H1 (cell line): ENCODE results near the gene MAGEB4. TPM values are rescaled to one million over a fixed set of nuclear protein-coding genes. Genes with fewer than 3 reads are reported as not detected.

Experiments
- CTCF ChIA-PET: fragments of 300-600 bp; sonication (Branson Sonifier 250); formaldehyde crosslinking; loops from one replicate; lab custom pipeline; 2021; ENCODE audit not compliant: partially characterized antibody; lab: Charles Lee
- POLR2A ChIA-PET: fragments of 300-600 bp; sonication (Branson Sonifier 250); formaldehyde crosslinking; loops from one replicate; lab custom pipeline; 2021; ENCODE audit warnings: inconsistent platforms; ENCODE audit not compliant: partially characterized antibody; lab: Charles Lee
- DNase-seq, 2 experiments: peaks; one replicate each; pipeline versions ENCODE4 v3.0.0 to v3.0.0-alpha.2; 2010 to 2022; ENCODE audit warnings: low spot score in 2 of 2, low read depth in 1 of 2, mixed read lengths in 1 of 2
- FAIRE-seq: peaks from 2 replicates; lab custom pipeline; 2011; peaks lifted over from hg19 to GRCh38; lab: Jason Lieb, UNC
- H2AFZ ChIP-seq: 2 replicates; pipeline ENCODE4 v1.8.1; 2012; ENCODE audit warnings: low read length, inconsistent platforms
- H2AK5ac ChIP-seq: 2 replicates; pipeline ENCODE4 v1.6.1; 2013; ENCODE audit warnings: low read depth, low read length
- H2BK120ac ChIP-seq: replicated peaks from 2 replicates; pipeline ENCODE3; 2013; ENCODE audit warnings: low read depth, low read length, inconsistent platforms
- H2BK12ac ChIP-seq: 2 replicates; pipeline ENCODE4 v1.6.1; 2013; ENCODE audit warnings: low read depth, low read length
- H2BK15ac ChIP-seq: 2 replicates; pipeline ENCODE4 v1.6.1; 2013; ENCODE audit warnings: low read length
- H2BK20ac ChIP-seq: 2 replicates; pipeline ENCODE4 v1.6.1; 2013; ENCODE audit warnings: low read length
- H2BK5ac ChIP-seq: 2 replicates; pipeline ENCODE4 v1.6.1; 2013; ENCODE audit warnings: low read depth, low read length
- H3K14ac ChIP-seq: 2 replicates; pipeline ENCODE4 v1.6.1; 2013; ENCODE audit warnings: inconsistent platforms; ENCODE audit not compliant: insufficient read length
- H3K18ac ChIP-seq: 2 replicates; pipeline ENCODE4 v1.6.1; 2013; ENCODE audit warnings: low read length; ENCODE audit errors: extremely low read depth
- H3K23ac ChIP-seq: 2 replicates; pipeline ENCODE4 v1.6.1; 2013; ENCODE audit warnings: inconsistent platforms; ENCODE audit not compliant: insufficient read length
- H3K23me2 ChIP-seq: 2 replicates; pipeline ENCODE4 v1.6.1; 2013; ENCODE audit warnings: low read depth, low read length
- H3K27ac ChIP-seq: 2 replicates; pipeline ENCODE4 v1.6.1; 2011; ENCODE audit warnings: low read depth, low read length, inconsistent platforms
- H3K27me3 ChIP-seq, 4 experiments: replicated peaks in 1 of 4; 1 replicate in 1 of 4; 2 replicates in 3 of 4; pipeline versions ENCODE4 v1.6.1 to v1.8.1; 2011 to 2013; ENCODE audit warnings: low read length in 3 of 4, mild to moderate bottlenecking in 3 of 4, inconsistent platforms in 2 of 4, mixed read lengths in 2 of 4, moderate library complexity in 1 of 4; ENCODE audit not compliant: control insufficient read depth in 3 of 4, insufficient read depth in 3 of 4; ENCODE audit errors: extremely low read depth in 1 of 4
- H3K36me3 ChIP-seq, 4 experiments: 2 replicates each; pipeline versions ENCODE4 v1.6.1 to v1.8.1; 2011 to 2013; ENCODE audit warnings: mild to moderate bottlenecking in 4 of 4, low read length in 3 of 4, moderate library complexity in 2 of 4, control low read depth in 1 of 4, inconsistent platforms in 1 of 4; ENCODE audit not compliant: insufficient read depth in 4 of 4, control insufficient read depth in 2 of 4
- H3K4ac ChIP-seq: replicated peaks from 2 replicates; pipeline ENCODE3; 2013; ENCODE audit warnings: low read length, low read depth, mixed read lengths, inconsistent platforms; ENCODE audit not compliant: insufficient read length
- H3K4me1 ChIP-seq, 4 experiments: replicated peaks in 1 of 4; 1 replicate in 1 of 4; 2 replicates in 3 of 4; pipeline versions ENCODE4 v1.6.1 to v1.8.1; 2011 to 2013; ENCODE audit warnings: low read length in 3 of 4, inconsistent platforms in 2 of 4, mixed read lengths in 1 of 4; ENCODE audit not compliant: insufficient read depth in 4 of 4, control insufficient read depth in 3 of 4
- H3K4me2 ChIP-seq, 2 experiments: 2 replicates each; pipeline versions ENCODE4 v1.6.1 to v1.8.1; 2011 to 2013; ENCODE audit warnings: low read depth in 2 of 2, low read length in 2 of 2, control low read depth in 1 of 2, inconsistent platforms in 1 of 2, mild to moderate bottlenecking in 1 of 2; ENCODE audit not compliant: insufficient read depth in 1 of 2
- H3K4me3 ChIP-seq, 4 experiments: fragments of 200-600, 300-600 bp in 1 of 4; sonication (generic), shearing (Covaris generic), sonication (Bioruptor Twin) in 1 of 4; 2 replicates each; pipeline versions ENCODE4 v1.5.1 to v1.8.1; 2011 to 2016; ENCODE audit warnings: low read length in 4 of 4, low read depth in 3 of 4, control low read depth in 2 of 4, inconsistent platforms in 2 of 4, mild to moderate bottlenecking in 2 of 4, mixed read lengths in 1 of 4, moderate library complexity in 1 of 4; ENCODE audit not compliant: insufficient read depth in 2 of 4; ENCODE audit errors: extremely low read depth in 1 of 4
- H3K56ac ChIP-seq: replicated peaks from 2 replicates; pipeline ENCODE3; 2013; ENCODE audit warnings: low read depth, mild to moderate bottlenecking, mixed read lengths, low read length, inconsistent platforms; ENCODE audit not compliant: insufficient read length
- H3K79me1 ChIP-seq: 2 replicates; pipeline ENCODE4 v1.6.1; 2013; ENCODE audit warnings: low read depth, low read length, control low read depth
- H3K79me2 ChIP-seq, 2 experiments: 2 replicates each; pipeline versions ENCODE4 v1.6.1 to v1.8.1; 2012 to 2013; ENCODE audit warnings: low read length in 2 of 2, mild to moderate bottlenecking in 2 of 2, inconsistent platforms in 1 of 2; ENCODE audit not compliant: insufficient read depth in 2 of 2, control insufficient read depth in 1 of 2
- H3K9ac ChIP-seq, 4 experiments: replicated peaks in 1 of 4; 1 replicate in 1 of 4; 2 replicates in 3 of 4; pipeline versions ENCODE4 v1.6.1 to v1.8.1; 2011 to 2013; ENCODE audit warnings: low read depth in 3 of 4, low read length in 3 of 4, control low read depth in 2 of 4, mild to moderate bottlenecking in 2 of 4, moderate library complexity in 2 of 4, inconsistent platforms in 1 of 4; ENCODE audit errors: extremely low read depth in 1 of 4
- H3K9me3 ChIP-seq, 2 experiments: 2 replicates each; pipeline versions ENCODE4 v1.6.1 to v1.8.1; 2012 to 2013; ENCODE audit warnings: mild to moderate bottlenecking in 2 of 2, moderate library complexity in 2 of 2, control low read depth in 1 of 2, inconsistent platforms in 1 of 2, low read depth in 1 of 2, low read length in 1 of 2, mixed read lengths in 1 of 2; ENCODE audit not compliant: insufficient read depth in 2 of 2
- H4K20me1 ChIP-seq, 2 experiments: replicated peaks in 1 of 2; 2 replicates each; pipeline versions ENCODE3 to v1.8.1; 2011 to 2013; ENCODE audit warnings: inconsistent platforms in 2 of 2, low read length in 2 of 2, mild to moderate bottlenecking in 1 of 2; ENCODE audit not compliant: insufficient read depth in 2 of 2, control insufficient read depth in 1 of 2
- H4K5ac ChIP-seq: 2 replicates; pipeline ENCODE4 v1.6.1; 2013; ENCODE audit warnings: low read length, low read depth, mixed read lengths, inconsistent platforms; ENCODE audit not compliant: insufficient read length
- H4K8ac ChIP-seq: 2 replicates; pipeline ENCODE4 v1.8.0; 2013; ENCODE audit warnings: mild to moderate bottlenecking, moderate library complexity, low read length, inconsistent platforms; ENCODE audit not compliant: insufficient read depth; ENCODE audit errors: extremely low read depth
- H4K91ac ChIP-seq: replicated peaks from 2 replicates; pipeline ENCODE3; 2013; ENCODE audit warnings: low read length, mixed read lengths, inconsistent platforms; ENCODE audit not compliant: insufficient read length
- ATF2 ChIP-seq: IDR thresholded peaks from 2 replicates; pipeline ENCODE4 v1.6.1; 2012; ENCODE audit warnings: low read length, inconsistent platforms
- CHD1 ChIP-seq: IDR thresholded peaks from 2 replicates; pipeline ENCODE4 v1.6.1; 2012; ENCODE audit warnings: low read depth, low read length, improper control_type of control experiment
- EP300 ChIP-seq, 2 experiments: IDR thresholded peaks; 1 replicate in 1 of 2; 2 replicates in 1 of 2; pipeline ENCODE4 v1.6.1; 2011 to 2012; ENCODE audit warnings: low read depth in 2 of 2, low read length in 2 of 2, mild to moderate bottlenecking in 2 of 2, borderline replicate concordance in 1 of 2, inconsistent platforms in 1 of 2, moderate library complexity in 1 of 2
- KDM4A ChIP-seq: IDR thresholded peaks from one replicate; pipeline ENCODE4 v1.7.1; 2012; ENCODE audit warnings: low read depth, mild to moderate bottlenecking, moderate library complexity, low read length, inconsistent platforms; ENCODE audit not compliant: severe bottlenecking
- RXRA ChIP-seq: IDR thresholded peaks from 2 replicates; pipeline ENCODE4 v1.6.1; 2011; ENCODE audit warnings: low read depth, mild to moderate bottlenecking, low read length, moderate library complexity; ENCODE audit not compliant: insufficient read depth
- SRF ChIP-seq: IDR thresholded peaks from 2 replicates; pipeline ENCODE4 v1.6.1; 2011; ENCODE audit warnings: mild to moderate bottlenecking, low read depth, low read length, moderate library complexity
- TEAD4 ChIP-seq: IDR thresholded peaks from 2 replicates; pipeline ENCODE4 v1.6.1; 2012; ENCODE audit warnings: low read depth, low read length, inconsistent platforms, mixed read lengths
- WGBS, 2 experiments: shearing (Covaris generic) in 1 of 2; methylation state at CpG; one replicate each; pipeline versions ENCODE4 v1.1.6 to v1.1.7; 2013 to 2015; ENCODE audit warnings: low lambda C conversion rate in 2 of 2, mixed read lengths in 2 of 2, inconsistent platforms in 1 of 2, low coverage in 1 of 2, missing lambda C conversion rate in 1 of 2; ENCODE audit not compliant: insufficient replicate concordance in 2 of 2, insufficient coverage in 1 of 2, insufficient read length in 1 of 2; ENCODE audit errors: extremely low coverage in 1 of 2, missing lambda C conversion rate in 1 of 2; 5-methylcytosine and 5-hydroxymethylcytosine counted together
- polyA plus RNA-seq, 7 experiments: library from polyadenylated mRNA; depleted of rRNA in 3 of 7; stranded (reverse) in 5 of 7; unstranded in 2 of 7; fragments of >200 nt in 5 of 7; fragments of 200-250 nt in 2 of 7; gene quantifications; 1 replicate in 5 of 7; 2 replicates in 1 of 7; 4 replicates in 1 of 7; pipeline versions ENCODE4 v1.2.1 to v1.2.3, GENCODE V29; 2011 to 2013; ENCODE audit warnings: missing spikeins in 2 of 7, mixed read lengths in 2 of 7
- total RNA-seq: library from RNA; stranded (reverse); fragmentation: NEBNext Ultra II Directional; extraction: Animal tissue kit (Norgen Biotek cat#: 25700); gene quantifications from 2 replicates; pipeline ENCODE4 v1.2.1, GENCODE V29; 2021

MAGEB4 gene
- total and polyA plus RNA-seq, 2 of the 8 experiments (the other 6 are each of a cell fraction or from before 2014, with no cell fraction given), result not detected

- H2BK15ac ChIP-seq, result no peak overlapping the region
- no peak overlapping the region for H4K8ac ChIP-seq
- no peak overlapping the region for H3K14ac ChIP-seq
- H3K4me2 ChIP-seq, result no peak overlapping the region
- H3K4ac ChIP-seq, result no peak overlapping the region
- TF ChIP-seq TEAD4 (no peak), SRF (no peak), EP300 (IDR thresholded peaks at IDR 0.05; ENCODE audit: borderline replicate concordance in 1 of 2, low read depth in 2 of 2, low read length in 2 of 2) (no peak), KDM4A (no peak), ATF2 (no peak), RXRA (no peak), CHD1 (no peak)
- no peaks in the 10 kb centered on the region for H3K79me1 ChIP-seq
- no peak overlapping the region for H3K4me3 ChIP-seq
- no peak for FAIRE-seq
- no peak overlapping the region for H2AFZ ChIP-seq
- no peak overlapping the region for H3K9ac ChIP-seq
- H4K91ac ChIP-seq, result no peak overlapping the region
- H3K18ac ChIP-seq, result no peak overlapping the region
- no peaks in the 10 kb centered on the region for H4K20me1 ChIP-seq
- no peak overlapping the region for H3K27ac ChIP-seq
- no peaks in the 10 kb centered on the region for H3K9me3 ChIP-seq
- no peak overlapping the region for H4K5ac ChIP-seq
- no peaks in the 10 kb centered on the region for H3K36me3 ChIP-seq
- H3K4me1 ChIP-seq, result no peaks in the 10 kb centered on the region
- H3K23me2 ChIP-seq, result no peaks in the 10 kb centered on the region
- H2BK20ac ChIP-seq, result no peak overlapping the region
- no peaks in the 10 kb centered on the region for H3K79me2 ChIP-seq
- no peak overlapping the region for H2BK5ac ChIP-seq
- no peak overlapping the region for H2AK5ac ChIP-seq
- WGBS, 2 experiments, result 91% methylated on average over 3 of the region's 3 CpGs; no CpG with 5 or more reads in 1 of the 2 experiments
- ChIA-PET CTCF (no interaction called here), POLR2A (no interaction called here)
- H3K56ac ChIP-seq, result no peak overlapping the region
- no peak overlapping the region for H2BK12ac ChIP-seq
- no peak overlapping the region for H2BK120ac ChIP-seq
- no peak overlapping the region for H3K23ac ChIP-seq
- no peak for DNase-seq
- no peaks in the 10 kb centered on the region for H3K27me3 ChIP-seq
These were observed 28.8 kb downstream of the MAGEB4 start for GRCh38 chrX:30270639-30271038.
